ENCODE measurements around the gene RBM23. TPM values are rescaled to one million over a fixed set of nuclear protein-coding genes. Genes with fewer than 3 reads are reported as not detected.
A peak's percentile ranks its signal among the peaks of the same experiment; 100 is the strongest.

RBM23 gene
- total and polyA plus RNA-seq, 10 of the 15 experiments (the other 5 are each of a cell fraction or from before 2014, with no cell fraction given): 54.0 to 72.6 (median 61.3) TPM

DNA sequence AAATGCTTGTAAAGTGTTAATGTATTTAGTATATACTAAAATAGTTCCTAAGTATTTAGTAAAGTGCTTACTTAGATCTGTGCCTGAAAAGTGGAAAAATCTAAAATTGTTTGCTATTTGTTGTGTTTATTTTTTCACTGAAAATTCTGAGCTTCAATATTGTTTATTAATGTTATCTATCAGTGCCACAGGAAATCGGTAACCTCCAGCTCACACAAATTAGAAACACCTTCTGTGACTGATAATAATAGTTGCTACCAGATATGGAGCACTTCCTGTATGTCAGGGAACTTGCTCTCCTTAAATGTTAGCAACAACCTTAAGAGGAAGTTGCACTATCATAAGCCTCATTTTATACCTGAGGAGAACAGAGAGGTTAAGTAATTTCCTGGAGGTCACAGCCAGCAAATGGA lies 48.1 kb downstream of the RBM23 start (continued):
- TF ChIP-seq, protein P1, sequence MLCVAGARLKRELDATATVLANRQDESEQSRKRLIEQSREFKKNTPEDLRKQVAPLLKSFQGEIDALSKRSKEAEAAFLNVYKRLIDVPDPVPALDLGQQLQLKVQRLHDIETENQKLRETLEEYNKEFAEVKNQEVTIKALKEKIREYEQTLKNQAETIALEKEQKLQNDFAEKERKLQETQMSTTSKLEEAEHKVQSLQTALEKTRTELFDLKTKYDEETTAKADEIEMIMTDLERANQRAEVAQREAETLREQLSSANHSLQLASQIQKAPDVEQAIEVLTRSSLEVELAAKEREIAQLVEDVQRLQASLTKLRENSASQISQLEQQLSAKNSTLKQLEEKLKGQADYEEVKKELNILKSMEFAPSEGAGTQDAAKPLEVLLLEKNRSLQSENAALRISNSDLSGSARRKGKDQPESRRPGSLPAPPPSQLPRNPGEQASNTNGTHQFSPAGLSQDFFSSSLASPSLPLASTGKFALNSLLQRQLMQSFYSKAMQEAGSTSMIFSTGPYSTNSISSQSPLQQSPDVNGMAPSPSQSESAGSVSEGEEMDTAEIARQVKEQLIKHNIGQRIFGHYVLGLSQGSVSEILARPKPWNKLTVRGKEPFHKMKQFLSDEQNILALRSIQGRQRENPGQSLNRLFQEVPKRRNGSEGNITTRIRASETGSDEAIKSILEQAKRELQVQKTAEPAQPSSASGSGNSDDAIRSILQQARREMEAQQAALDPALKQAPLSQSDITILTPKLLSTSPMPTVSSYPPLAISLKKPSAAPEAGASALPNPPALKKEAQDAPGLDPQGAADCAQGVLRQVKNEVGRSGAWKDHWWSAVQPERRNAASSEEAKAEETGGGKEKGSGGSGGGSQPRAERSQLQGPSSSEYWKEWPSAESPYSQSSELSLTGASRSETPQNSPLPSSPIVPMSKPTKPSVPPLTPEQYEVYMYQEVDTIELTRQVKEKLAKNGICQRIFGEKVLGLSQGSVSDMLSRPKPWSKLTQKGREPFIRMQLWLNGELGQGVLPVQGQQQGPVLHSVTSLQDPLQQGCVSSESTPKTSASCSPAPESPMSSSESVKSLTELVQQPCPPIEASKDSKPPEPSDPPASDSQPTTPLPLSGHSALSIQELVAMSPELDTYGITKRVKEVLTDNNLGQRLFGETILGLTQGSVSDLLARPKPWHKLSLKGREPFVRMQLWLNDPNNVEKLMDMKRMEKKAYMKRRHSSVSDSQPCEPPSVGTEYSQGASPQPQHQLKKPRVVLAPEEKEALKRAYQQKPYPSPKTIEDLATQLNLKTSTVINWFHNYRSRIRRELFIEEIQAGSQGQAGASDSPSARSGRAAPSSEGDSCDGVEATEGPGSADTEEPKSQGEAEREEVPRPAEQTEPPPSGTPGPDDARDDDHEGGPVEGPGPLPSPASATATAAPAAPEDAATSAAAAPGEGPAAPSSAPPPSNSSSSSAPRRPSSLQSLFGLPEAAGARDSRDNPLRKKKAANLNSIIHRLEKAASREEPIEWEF (IDR thresholded peaks at IDR 0.05; ENCODE audit: insufficient replicate concordance, low read depth, low read length): peak; percentile 77
- TF ChIP-seq POU2F2 (IDR thresholded peaks at IDR 0.05; ENCODE audit: borderline replicate concordance, low read depth, low read length) (no peak), FOXM1 (IDR thresholded peaks at IDR 0.05; ENCODE audit: low read depth, low read length) (peak; percentile 72; the same call in 1 of the 2 replicates), FOS (IDR thresholded peaks at IDR 0.05; ENCODE audit: borderline replicate concordance, extremely low read depth, insufficient read length) (no peak), YY1 (IDR thresholded peaks at IDR 0.05; ENCODE audit: low read depth, low read length) (no peak), HCFC1 (IDR thresholded peaks at IDR 0.05; ENCODE audit: low read length) (no peak)
- TF ChIP-seq, protein P2, sequence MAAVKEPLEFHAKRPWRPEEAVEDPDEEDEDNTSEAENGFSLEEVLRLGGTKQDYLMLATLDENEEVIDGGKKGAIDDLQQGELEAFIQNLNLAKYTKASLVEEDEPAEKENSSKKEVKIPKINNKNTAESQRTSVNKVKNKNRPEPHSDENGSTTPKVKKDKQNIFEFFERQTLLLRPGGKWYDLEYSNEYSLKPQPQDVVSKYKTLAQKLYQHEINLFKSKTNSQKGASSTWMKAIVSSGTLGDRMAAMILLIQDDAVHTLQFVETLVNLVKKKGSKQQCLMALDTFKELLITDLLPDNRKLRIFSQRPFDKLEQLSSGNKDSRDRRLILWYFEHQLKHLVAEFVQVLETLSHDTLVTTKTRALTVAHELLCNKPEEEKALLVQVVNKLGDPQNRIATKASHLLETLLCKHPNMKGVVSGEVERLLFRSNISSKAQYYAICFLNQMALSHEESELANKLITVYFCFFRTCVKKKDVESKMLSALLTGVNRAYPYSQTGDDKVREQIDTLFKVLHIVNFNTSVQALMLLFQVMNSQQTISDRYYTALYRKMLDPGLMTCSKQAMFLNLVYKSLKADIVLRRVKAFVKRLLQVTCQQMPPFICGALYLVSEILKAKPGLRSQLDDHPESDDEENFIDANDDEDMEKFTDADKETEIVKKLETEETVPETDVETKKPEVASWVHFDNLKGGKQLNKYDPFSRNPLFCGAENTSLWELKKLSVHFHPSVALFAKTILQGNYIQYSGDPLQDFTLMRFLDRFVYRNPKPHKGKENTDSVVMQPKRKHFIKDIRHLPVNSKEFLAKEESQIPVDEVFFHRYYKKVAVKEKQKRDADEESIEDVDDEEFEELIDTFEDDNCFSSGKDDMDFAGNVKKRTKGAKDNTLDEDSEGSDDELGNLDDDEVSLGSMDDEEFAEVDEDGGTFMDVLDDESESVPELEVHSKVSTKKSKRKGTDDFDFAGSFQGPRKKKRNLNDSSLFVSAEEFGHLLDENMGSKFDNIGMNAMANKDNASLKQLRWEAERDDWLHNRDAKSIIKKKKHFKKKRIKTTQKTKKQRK (IDR thresholded peaks at IDR 0.05; ENCODE audit: low read depth, low read length): no peak
- TF ChIP-seq, protein P3, sequence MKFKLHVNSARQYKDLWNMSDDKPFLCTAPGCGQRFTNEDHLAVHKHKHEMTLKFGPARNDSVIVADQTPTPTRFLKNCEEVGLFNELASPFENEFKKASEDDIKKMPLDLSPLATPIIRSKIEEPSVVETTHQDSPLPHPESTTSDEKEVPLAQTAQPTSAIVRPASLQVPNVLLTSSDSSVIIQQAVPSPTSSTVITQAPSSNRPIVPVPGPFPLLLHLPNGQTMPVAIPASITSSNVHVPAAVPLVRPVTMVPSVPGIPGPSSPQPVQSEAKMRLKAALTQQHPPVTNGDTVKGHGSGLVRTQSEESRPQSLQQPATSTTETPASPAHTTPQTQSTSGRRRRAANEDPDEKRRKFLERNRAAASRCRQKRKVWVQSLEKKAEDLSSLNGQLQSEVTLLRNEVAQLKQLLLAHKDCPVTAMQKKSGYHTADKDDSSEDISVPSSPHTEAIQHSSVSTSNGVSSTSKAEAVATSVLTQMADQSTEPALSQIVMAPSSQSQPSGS (IDR thresholded peaks at IDR 0.05; ENCODE audit: low read length): peak; percentile 61; the same call in 1 of the 2 replicates
- TF ChIP-seq, protein P4, sequence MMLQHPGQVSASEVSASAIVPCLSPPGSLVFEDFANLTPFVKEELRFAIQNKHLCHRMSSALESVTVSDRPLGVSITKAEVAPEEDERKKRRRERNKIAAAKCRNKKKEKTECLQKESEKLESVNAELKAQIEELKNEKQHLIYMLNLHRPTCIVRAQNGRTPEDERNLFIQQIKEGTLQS (IDR thresholded peaks at IDR 0.05; ENCODE audit: borderline replicate concordance, extremely low read depth, low read depth, low read length): no peak
- TF ChIP-seq, protein P5, sequence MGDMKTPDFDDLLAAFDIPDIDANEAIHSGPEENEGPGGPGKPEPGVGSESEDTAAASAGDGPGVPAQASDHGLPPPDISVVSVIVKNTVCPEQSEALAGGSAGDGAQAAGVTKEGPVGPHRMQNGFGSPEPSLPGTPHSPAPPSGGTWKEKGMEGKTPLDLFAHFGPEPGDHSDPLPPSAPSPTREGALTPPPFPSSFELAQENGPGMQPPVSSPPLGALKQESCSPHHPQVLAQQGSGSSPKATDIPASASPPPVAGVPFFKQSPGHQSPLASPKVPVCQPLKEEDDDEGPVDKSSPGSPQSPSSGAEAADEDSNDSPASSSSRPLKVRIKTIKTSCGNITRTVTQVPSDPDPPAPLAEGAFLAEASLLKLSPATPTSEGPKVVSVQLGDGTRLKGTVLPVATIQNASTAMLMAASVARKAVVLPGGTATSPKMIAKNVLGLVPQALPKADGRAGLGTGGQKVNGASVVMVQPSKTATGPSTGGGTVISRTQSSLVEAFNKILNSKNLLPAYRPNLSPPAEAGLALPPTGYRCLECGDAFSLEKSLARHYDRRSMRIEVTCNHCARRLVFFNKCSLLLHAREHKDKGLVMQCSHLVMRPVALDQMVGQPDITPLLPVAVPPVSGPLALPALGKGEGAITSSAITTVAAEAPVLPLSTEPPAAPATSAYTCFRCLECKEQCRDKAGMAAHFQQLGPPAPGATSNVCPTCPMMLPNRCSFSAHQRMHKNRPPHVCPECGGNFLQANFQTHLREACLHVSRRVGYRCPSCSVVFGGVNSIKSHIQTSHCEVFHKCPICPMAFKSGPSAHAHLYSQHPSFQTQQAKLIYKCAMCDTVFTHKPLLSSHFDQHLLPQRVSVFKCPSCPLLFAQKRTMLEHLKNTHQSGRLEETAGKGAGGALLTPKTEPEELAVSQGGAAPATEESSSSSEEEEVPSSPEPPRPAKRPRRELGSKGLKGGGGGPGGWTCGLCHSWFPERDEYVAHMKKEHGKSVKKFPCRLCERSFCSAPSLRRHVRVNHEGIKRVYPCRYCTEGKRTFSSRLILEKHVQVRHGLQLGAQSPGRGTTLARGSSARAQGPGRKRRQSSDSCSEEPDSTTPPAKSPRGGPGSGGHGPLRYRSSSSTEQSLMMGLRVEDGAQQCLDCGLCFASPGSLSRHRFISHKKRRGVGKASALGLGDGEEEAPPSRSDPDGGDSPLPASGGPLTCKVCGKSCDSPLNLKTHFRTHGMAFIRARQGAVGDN (IDR thresholded peaks at IDR 0.05): 0 out of 2 replicates have a peak, but pooled peaks have one; percentile 20

Measured in GM12878 (cell line).